ENCODE measurements around the gene MAPK1.
"Not testable (repeated sequence)": the region's sequence is repeated elsewhere in the genome, so short reads cannot be mapped to it uniquely, and the experiment has no call there.

Gene MAPK1

GRCh38 chr22:21758091-21758864 is 109.2 kb downstream of the MAPK1 start:
- no peak for FAIRE-seq
- TF ChIP-seq CTCF (IDR thresholded peaks at IDR 0.05; ENCODE audit: insufficient read depth, missing control alignments): no peak

GRCh38 chr22:21755851-21756284 is 111.6 kb downstream of the MAPK1 start:
- FAIRE-seq (no peak), DNase-seq (ENCODE audit: insufficient read length, low spot score) (no peak)
- TF ChIP-seq CTCF (IDR thresholded peaks at IDR 0.05; ENCODE audit: insufficient read depth, missing control alignments): no peak

More at GRCh38 chr22:21758091-21758864, 109.2 kb downstream of the MAPK1 start:
- DNase-seq (ENCODE audit: insufficient read length, low spot score): no peak

GRCh38 chr22:21754523-21754922 is 112.9 kb downstream of the MAPK1 start:
- TF ChIP-seq CTCF (IDR thresholded peaks at IDR 0.05; ENCODE audit: insufficient read depth, missing control alignments): no peak
- FAIRE-seq (no peak), DNase-seq (ENCODE audit: insufficient read length, low spot score) (no peak)

GRCh38 chr22:21753374-21754111 is 113.9 kb downstream of the MAPK1 start:
- TF ChIP-seq CTCF (IDR thresholded peaks at IDR 0.05; ENCODE audit: insufficient read depth, missing control alignments): no peak
- FAIRE-seq: no peak
- no peak for DNase-seq (ENCODE audit: insufficient read length, low spot score)

- TF ChIP-seq CTCF (IDR thresholded peaks at IDR 0.05; ENCODE audit: insufficient read depth, missing control alignments): no peak
- FAIRE-seq (no peak), DNase-seq (ENCODE audit: insufficient read length, low spot score) (no peak)
Observed at GRCh38 chr22:21752276-21752675, 115.2 kb downstream of the MAPK1 start.

- no peak for TF ChIP-seq CTCF (IDR thresholded peaks at IDR 0.05; ENCODE audit: insufficient read depth, missing control alignments)
- DNase-seq (ENCODE audit: insufficient read length, low spot score) (no peak), FAIRE-seq (no peak)
Observed at GRCh38 chr22:21745948-21746347, 121.5 kb downstream of the MAPK1 start.

GRCh38 chr22:21744917-21745316 is 122.5 kb downstream of the MAPK1 start:
- FAIRE-seq; DNase-seq (ENCODE audit: insufficient read length, low spot score): not testable (repeated sequence)
